B cell (primary cell): Measurements from ENCODE around the gene DYNC2H1. TPM values are rescaled to one million over a fixed set of nuclear protein-coding genes. Genes with fewer than 3 reads are reported as not detected.

Experiments used
- ATAC-seq: fragments of 200-7000 bp; cut with Tn5 transposase; one replicate; pipeline ENCODE4 v1.10.0; 2021; ENCODE audit warnings: low read depth, mild to moderate bottlenecking, moderate number of reproducible peaks, moderate library complexity
- CTCF ChIA-PET: fragments of 350-600 bp; sonication (Branson Sonifier 250); formaldehyde crosslinking; loops from one replicate; lab custom pipeline; 2021; ENCODE audit warnings: antibody characterized with exemption, inconsistent platforms; lab: Charles Lee
- POLR2A ChIA-PET: fragments of 350-600 bp; sonication (Branson Sonifier 250); formaldehyde crosslinking; loops from one replicate; lab custom pipeline; 2021; ENCODE audit warnings: antibody characterized with exemption; lab: Charles Lee
- DNase-seq: peaks from one replicate; pipeline ENCODE4 v3.0.0; 2013
- H2AFZ ChIP-seq: 2 replicates; pipeline ENCODE4 v1.6.1; 2012; ENCODE audit warnings: mild to moderate bottlenecking, low read depth, low read length; ENCODE audit not compliant: insufficient read depth, poor library complexity, severe bottlenecking
- H3K27ac ChIP-seq, 2 donors: 1 replicate in 1 of 2; 2 replicates in 1 of 2; pipeline ENCODE4 v1.5.1; 2012 to 2013; ENCODE audit warnings: low read length in 2 of 2, mild to moderate bottlenecking in 2 of 2, moderate library complexity in 1 of 2
- H3K27me3 ChIP-seq, 4 experiments: fragments of 200-600 bp in 1 of 4; sonication (generic) in 1 of 4; replicated peaks in 1 of 4; 1 replicate in 2 of 4; 2 replicates in 2 of 4; pipeline versions ENCODE4 v1.6.1 to v1.7.0; 2013 to 2016; ENCODE audit warnings: low read length in 3 of 4, mild to moderate bottlenecking in 2 of 4, mixed read lengths in 1 of 4, moderate library complexity in 1 of 4; ENCODE audit not compliant: insufficient read depth in 4 of 4, control insufficient read depth in 3 of 4; ENCODE audit errors: control extremely low read depth in 1 of 4
- H3K36me3 ChIP-seq, 2 experiments: replicated peaks in 1 of 2; 1 replicate in 1 of 2; 2 replicates in 1 of 2; pipeline versions ENCODE4 v1.6.1 to v1.7.1; 2013; ENCODE audit warnings: low read length in 1 of 2; ENCODE audit not compliant: insufficient read depth in 2 of 2, control insufficient read depth in 1 of 2; ENCODE audit errors: control extremely low read depth in 1 of 2, extremely low read depth in 1 of 2
- H3K4me1 ChIP-seq, 2 donors: fragments of 200-600 bp in 1 of 2; sonication (generic) in 1 of 2; 1 replicate in 1 of 2; 2 replicates in 1 of 2; pipeline versions ENCODE4 v1.5.1 to v1.6.1; 2013 to 2017; ENCODE audit warnings: low read length in 2 of 2; ENCODE audit not compliant: control insufficient read depth in 2 of 2, insufficient read depth in 2 of 2
- H3K4me2 ChIP-seq: replicated peaks from 2 replicates; pipeline ENCODE3; 2012; ENCODE audit warnings: mild to moderate bottlenecking, low read depth, low read length; ENCODE audit not compliant: poor library complexity, severe bottlenecking
- H3K4me3 ChIP-seq, 5 experiments: fragments of 200-600 bp in 1 of 5; sonication (generic) in 1 of 5; 1 replicate in 3 of 5; 2 replicates in 2 of 5; pipeline versions ENCODE4 v1.5.1 to v1.7.0; 2011 to 2016; ENCODE audit warnings: low read length in 4 of 5, mild to moderate bottlenecking in 4 of 5, low read depth in 2 of 5, control low read depth in 1 of 5, moderate library complexity in 1 of 5; ENCODE audit not compliant: insufficient read depth in 1 of 5; ENCODE audit errors: control extremely low read depth in 1 of 5, extremely low read depth in 1 of 5
- H3K79me2 ChIP-seq: fragments of 200-600 bp; sonication (generic); one replicate; pipeline ENCODE4 v1.6.0; 2016; ENCODE audit warnings: low read length; ENCODE audit not compliant: control insufficient read depth, insufficient read depth
- H3K9ac ChIP-seq: fragments of 200-600 bp; sonication (generic); 2 replicates; pipeline ENCODE4 v1.6.1; 2017; ENCODE audit warnings: mild to moderate bottlenecking, low read length, moderate library complexity
- H3K9me3 ChIP-seq, 3 donors: one replicate each; pipeline versions ENCODE4 v1.6.1 to v1.7.1; 2013; ENCODE audit warnings: low read length in 2 of 3; ENCODE audit not compliant: control insufficient read depth in 2 of 3, insufficient read depth in 1 of 3; ENCODE audit errors: control extremely low read depth in 1 of 3
- H4K20me1 ChIP-seq: 2 replicates; pipeline ENCODE4 v1.6.0; 2012; ENCODE audit warnings: mild to moderate bottlenecking, low read length; ENCODE audit not compliant: insufficient read depth, control insufficient read depth, poor library complexity, severe bottlenecking
- H3K27ac Mint-ChIP-seq: one replicate; pipeline ENCODE4 v1.8.0; 2021; ENCODE audit warnings: mixed read lengths
- H3K27me3 Mint-ChIP-seq: one replicate; pipeline ENCODE4 v1.8.0; 2021; ENCODE audit warnings: mixed read lengths
- H3K4me1 Mint-ChIP-seq: one replicate; pipeline ENCODE4 v1.8.0; 2021; ENCODE audit warnings: mixed read lengths
- H3K4me3 Mint-ChIP-seq: one replicate; pipeline ENCODE4 v1.8.0; 2021; ENCODE audit warnings: mixed read lengths
- H3K9me3 Mint-ChIP-seq: one replicate; pipeline ENCODE4 v1.8.0; 2022; ENCODE audit warnings: mixed read lengths; ENCODE audit not compliant: insufficient read depth
- EZH2 ChIP-seq: IDR thresholded peaks from 2 replicates; pipeline ENCODE4 v1.6.1; 2012; ENCODE audit warnings: borderline replicate concordance, low read depth, mild to moderate bottlenecking, moderate library complexity, low read length; ENCODE audit not compliant: insufficient read depth, poor library complexity, severe bottlenecking
- WGBS: methylation state at CpG from one replicate; pipeline ENCODE4 v1.1.5; 2013; ENCODE audit warnings: missing lambda C conversion rate; ENCODE audit not compliant: insufficient coverage; 5-methylcytosine and 5-hydroxymethylcytosine counted together
- intact Hi-C: fragments of 100-400 bp; cut with micrococcal nuclease; formaldehyde crosslinking; loops from one replicate; pipeline ENCODE4 v1.10.0; 2022
- polyA plus RNA-seq: library from polyadenylated mRNA; depleted of rRNA; stranded (reverse); fragments of >200 nt; gene quantifications from 2 replicates; pipeline ENCODE4 v1.2.3, GENCODE V29; 2012
- total RNA-seq, 2 donors: library from RNA; stranded (reverse); fragments of 120-200 nt in 1 of 2; gene quantifications; 1 replicate in 1 of 2; 2 replicates in 1 of 2; pipeline versions ENCODE4 v1.2.3 to v1.2.4, GENCODE V29; 2013 to 2022
- TF ChIP-seq, protein P1 (sequence below): fragments of 200-600 bp; IDR thresholded peaks from one replicate; pipeline ENCODE4 v1.8.0; 2022; ENCODE audit warnings: antibody characterized with exemption, mild to moderate bottlenecking

The DYNC2H1 gene
- total and polyA plus RNA-seq, 2 donors (not counting 1 experiment from before 2014, with no cell fraction given): 0.92 to 7.8 TPM

DNA sequence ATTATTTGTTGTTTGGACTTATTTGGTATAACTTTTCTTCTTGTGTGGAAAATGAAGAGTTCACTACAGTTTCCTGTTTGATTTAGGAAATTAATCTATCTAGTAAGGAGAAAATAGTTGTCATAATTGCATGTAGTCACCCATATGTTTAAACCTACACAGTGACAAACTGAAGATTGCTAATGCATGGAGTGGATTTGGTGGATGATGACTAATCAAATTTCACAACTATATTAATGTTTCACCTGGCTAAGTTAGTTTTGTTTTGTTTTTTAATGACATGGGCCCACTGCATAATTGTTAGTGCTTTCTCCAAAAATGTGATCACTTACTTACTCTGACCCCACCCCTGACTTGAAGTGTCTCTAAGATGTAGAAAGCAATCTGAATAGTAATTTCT, 170.6 kb downstream of the DYNC2H1 start:
- Histone ChIP-seq H3K9me3 (no peaks in the 10 kb centered on the region), H3K79me2 (no peaks in the 10 kb centered on the region), H3K4me3 (no peak overlapping the region), H3K36me3 (no peaks in the 10 kb centered on the region), H3K27ac (no peak overlapping the region), H3K4me1 (no peaks in the 10 kb centered on the region), H3K9ac (no peak overlapping the region), H3K27me3 (no peaks in the 10 kb centered on the region), H2AFZ (no peak overlapping the region), H4K20me1 (no peaks in the 10 kb centered on the region), H3K4me2 (no peak overlapping the region)
- Mint-ChIP-seq H3K9me3 (no peaks in the 10 kb centered on the region), H3K4me1 (no peaks in the 10 kb centered on the region), H3K27ac (no peak overlapping the region), H3K4me3 (no peak overlapping the region), H3K27me3 (no peaks in the 10 kb centered on the region)
- TF ChIP-seq EZH2: no peak
- TF ChIP-seq, protein P1, sequence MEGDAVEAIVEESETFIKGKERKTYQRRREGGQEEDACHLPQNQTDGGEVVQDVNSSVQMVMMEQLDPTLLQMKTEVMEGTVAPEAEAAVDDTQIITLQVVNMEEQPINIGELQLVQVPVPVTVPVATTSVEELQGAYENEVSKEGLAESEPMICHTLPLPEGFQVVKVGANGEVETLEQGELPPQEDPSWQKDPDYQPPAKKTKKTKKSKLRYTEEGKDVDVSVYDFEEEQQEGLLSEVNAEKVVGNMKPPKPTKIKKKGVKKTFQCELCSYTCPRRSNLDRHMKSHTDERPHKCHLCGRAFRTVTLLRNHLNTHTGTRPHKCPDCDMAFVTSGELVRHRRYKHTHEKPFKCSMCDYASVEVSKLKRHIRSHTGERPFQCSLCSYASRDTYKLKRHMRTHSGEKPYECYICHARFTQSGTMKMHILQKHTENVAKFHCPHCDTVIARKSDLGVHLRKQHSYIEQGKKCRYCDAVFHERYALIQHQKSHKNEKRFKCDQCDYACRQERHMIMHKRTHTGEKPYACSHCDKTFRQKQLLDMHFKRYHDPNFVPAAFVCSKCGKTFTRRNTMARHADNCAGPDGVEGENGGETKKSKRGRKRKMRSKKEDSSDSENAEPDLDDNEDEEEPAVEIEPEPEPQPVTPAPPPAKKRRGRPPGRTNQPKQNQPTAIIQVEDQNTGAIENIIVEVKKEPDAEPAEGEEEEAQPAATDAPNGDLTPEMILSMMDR: no peak
- ChIA-PET CTCF (no interaction called here), POLR2A (no interaction called here)
- DNase-seq (no peak), ATAC-seq (no peak)
- intact Hi-C loops: no loop called here

DNA sequence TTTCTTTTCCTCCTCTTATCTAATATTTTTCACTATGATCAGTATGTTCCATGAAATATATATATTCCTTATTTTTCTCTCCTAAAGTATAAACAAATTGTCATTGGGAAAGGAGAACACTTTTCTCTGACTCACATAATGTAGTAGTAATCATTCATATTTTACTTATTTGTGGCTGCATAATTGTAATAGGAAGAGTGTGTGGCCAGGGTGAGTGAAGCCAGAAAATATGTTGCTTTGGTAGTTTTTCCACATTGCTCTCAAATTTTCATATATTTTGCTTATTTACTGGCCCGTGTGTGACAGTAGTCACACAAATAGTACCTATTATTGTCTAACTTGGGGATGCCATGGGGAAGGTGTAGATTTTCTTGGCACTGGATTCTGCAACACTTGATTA, 172.1 kb downstream of the DYNC2H1 start:
- CTCF ChIA-PET: no interaction called here
- ATAC-seq (no peak), DNase-seq (no peak)
- Histone ChIP-seq H3K4me2 (no peak overlapping the region), H3K9ac (no peak overlapping the region), H3K27me3 (no peaks in the 10 kb centered on the region), H4K20me1 (no peaks in the 10 kb centered on the region), H3K4me1 (no peaks in the 10 kb centered on the region), H3K79me2 (no peaks in the 10 kb centered on the region), H3K27ac (no peak overlapping the region), H3K4me3 (no peak overlapping the region), H3K36me3 (no peaks in the 10 kb centered on the region), H3K9me3 (no peaks in the 10 kb centered on the region), H2AFZ (no peak overlapping the region)
- TF ChIP-seq EZH2: no peak
- TF ChIP-seq, protein P1: no peak
- Mint-ChIP-seq H3K4me3 (no peak overlapping the region), H3K9me3 (no peaks in the 10 kb centered on the region), H3K4me1 (no peaks in the 10 kb centered on the region), H3K27ac (no peak overlapping the region), H3K27me3 (no peaks in the 10 kb centered on the region)
- intact Hi-C loops: no loop called here
- POLR2A ChIA-PET: no interaction called here
- no CpG with 5 or more reads among the region's 1 CpG for WGBS
